Fibroblast of skin of scalp (primary cell): ENCODE measurements around the gene ITFG2.
A peak's percentile ranks its signal among the peaks of the same experiment; 100 is the strongest.

ENCODE experiments used
- DNase-seq: peaks from one replicate; pipeline ENCODE4 v3.0.0-alpha.2; 2013

The ITFG2 gene

GRCh38 chr12:2864198-2864597 is 51.7 kb downstream of the ITFG2 start:
- DNase-seq: no peak

- peak; percentile 19 for DNase-seq
Observed at GRCh38 chr12:2868986-2869632, 56.6 kb downstream of the ITFG2 start.
